GM21723 (cell line): ENCODE results near the gene SLC27A1.

ENCODE experiments used
- ATAC-seq: cut with Tn5 transposase; IDR thresholded peaks from one replicate; pipeline ENCODE4 v1.9.1; 2021; ENCODE audit warnings: mild to moderate bottlenecking, moderate library complexity; ENCODE audit not compliant: unreplicated experiment

Gene SLC27A1

GRCh38 chr19:17470068-17470841, at the start of gene SLC27A1:
SLC27A1 (plus strand) TSS chr19:17470524; CDS start chr19:17470541, 17 bp downstream.
- ATAC-seq = peak; percentile 78

GRCh38 chr19:17421942-17422341, 48.4 kb upstream of the SLC27A1 start:
- no peak for ATAC-seq

- ATAC-seq = no peak
These were observed 46.7 kb upstream of the SLC27A1 start for GRCh38 chr19:17423429-17424208.

GRCh38 chr19:17424743-17425365, 45.5 kb upstream of the SLC27A1 start:
- ATAC-seq = no peak

- ATAC-seq = no peak
These were observed 40.6 kb upstream of the SLC27A1 start for GRCh38 chr19:17429641-17430113.

- no peak for ATAC-seq
These were observed 38.9 kb upstream of the SLC27A1 start for GRCh38 chr19:17431417-17431816.

- no peak for ATAC-seq
These were observed 35.1 kb upstream of the SLC27A1 start for GRCh38 chr19:17435218-17435617.

DNA sequence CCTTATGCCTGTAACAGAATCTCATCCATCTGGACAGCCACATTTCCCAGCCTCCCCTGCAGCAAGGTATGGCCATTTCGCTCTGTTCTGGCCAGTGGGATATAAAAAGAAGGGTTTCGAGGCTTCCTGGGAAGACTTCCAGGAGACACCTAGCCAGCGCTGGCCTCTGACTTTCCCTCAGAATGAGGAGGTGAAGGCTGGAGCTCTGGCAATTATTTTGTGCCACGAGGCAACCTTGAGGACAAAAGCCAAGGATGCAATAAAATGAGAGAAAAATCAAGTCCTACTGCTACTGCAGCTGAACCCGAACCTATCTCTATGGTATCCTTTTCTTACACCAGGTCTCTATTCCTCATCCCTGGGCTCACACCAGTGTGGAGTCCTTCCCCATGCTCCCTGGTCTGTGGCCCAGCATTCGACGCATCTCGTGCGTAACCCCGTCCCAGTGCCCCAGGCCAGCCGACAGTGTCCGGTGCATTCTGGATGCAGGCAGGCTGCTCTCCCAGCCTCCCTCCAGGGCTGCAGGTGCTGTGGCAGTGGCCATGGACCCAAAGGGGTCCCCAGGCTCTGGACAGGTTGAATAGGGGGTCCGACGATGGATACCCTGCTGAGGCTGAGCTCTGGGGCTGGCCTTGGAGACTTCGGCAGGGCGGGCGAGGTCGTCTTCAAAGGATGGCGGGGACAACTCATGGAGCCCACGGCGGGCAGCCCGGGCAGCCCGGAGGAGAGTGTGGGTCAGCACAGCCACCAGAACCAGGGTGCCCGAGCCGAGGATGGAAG, 34.0 kb upstream of the SLC27A1 start:
- ATAC-seq = no peak

- ATAC-seq = no peak
These were observed 33.5 kb upstream of the SLC27A1 start for GRCh38 chr19:17436874-17437267.

DNA sequence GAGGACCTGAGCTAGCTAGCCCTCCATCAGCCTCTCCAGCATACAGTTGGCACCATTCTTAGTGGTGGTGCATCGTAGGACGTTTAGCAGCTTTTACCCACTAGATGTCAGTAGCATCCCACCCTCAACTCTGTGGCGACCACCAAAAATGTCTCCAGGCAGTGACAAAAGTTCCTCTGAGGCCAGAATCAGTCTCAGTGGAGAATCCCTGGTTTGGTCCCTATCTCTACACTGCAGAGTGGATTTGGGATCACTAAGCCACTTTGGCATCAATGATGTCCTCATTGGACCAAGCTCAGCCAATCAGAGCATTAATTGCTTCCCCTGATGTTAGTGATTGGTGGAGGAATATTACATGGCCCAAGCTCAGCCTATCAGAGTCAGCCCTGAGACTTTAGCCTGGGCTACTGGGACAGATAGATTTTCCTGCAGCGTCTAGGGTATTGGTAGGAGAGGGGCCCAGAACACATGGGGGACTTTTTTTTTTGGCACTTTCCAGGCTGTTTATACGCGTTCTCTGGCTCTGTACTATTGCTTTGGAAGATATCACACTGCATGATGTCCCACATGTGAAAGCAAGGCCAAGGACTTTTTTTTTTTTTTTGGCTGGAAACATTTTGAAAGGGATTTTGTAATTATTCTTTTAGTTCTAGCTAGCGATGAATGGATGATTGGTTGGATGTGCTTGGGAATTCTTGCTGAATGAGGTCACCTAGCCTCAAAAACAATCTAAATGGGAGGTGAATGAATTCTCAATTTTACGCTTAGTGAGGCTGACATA, 28.9 kb upstream of the SLC27A1 start:
- ATAC-seq = no peak

DNA sequence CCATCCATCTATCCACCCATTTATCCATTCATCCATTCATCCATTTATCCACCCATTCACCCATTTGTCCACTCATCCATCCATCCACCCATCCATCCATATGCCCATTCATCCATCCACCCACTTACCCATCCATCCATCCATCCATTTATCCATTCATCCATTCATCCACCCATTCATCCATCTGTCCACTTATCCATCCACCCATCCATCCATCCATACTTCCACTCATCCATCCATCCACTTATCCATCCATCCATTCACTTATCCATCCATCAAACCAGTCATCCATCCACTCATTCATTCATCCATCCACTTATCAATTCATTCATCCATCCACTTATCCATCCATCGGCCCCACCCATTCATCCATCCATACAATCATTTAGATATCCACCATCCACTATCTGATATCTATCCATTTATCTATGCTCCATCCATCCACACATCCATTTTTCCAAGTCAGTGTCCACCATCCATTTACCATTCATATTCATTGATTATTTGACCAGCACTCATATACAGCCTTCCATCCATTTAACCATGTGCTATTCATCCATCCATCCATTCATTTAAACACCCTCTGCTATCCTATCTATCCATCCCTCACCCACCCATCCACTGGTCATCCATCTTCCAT, 24.7 kb upstream of the SLC27A1 start:
- no peak for ATAC-seq

DNA sequence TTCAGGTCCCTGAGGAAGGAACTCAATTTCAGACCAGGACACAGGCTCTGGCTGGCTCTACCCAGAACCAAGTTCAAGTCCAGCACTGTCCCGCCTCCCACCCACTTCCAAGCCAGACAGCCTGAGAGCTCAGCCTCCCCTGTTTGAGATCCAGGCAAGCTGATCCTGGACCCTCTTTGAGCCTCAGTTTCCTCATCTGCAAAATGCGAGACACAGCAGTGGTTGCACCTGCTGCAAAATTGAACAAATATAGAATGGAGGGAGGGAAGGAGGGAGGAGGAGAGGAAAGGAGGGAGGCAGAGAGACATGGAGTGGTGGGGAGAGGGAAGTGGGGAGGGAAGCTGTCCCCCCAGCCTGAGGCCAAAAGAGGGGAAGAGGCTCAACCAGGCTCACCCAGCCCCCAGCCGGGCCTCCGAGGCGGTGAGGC, 22.6 kb upstream of the SLC27A1 start:
- ATAC-seq = no peak

DNA sequence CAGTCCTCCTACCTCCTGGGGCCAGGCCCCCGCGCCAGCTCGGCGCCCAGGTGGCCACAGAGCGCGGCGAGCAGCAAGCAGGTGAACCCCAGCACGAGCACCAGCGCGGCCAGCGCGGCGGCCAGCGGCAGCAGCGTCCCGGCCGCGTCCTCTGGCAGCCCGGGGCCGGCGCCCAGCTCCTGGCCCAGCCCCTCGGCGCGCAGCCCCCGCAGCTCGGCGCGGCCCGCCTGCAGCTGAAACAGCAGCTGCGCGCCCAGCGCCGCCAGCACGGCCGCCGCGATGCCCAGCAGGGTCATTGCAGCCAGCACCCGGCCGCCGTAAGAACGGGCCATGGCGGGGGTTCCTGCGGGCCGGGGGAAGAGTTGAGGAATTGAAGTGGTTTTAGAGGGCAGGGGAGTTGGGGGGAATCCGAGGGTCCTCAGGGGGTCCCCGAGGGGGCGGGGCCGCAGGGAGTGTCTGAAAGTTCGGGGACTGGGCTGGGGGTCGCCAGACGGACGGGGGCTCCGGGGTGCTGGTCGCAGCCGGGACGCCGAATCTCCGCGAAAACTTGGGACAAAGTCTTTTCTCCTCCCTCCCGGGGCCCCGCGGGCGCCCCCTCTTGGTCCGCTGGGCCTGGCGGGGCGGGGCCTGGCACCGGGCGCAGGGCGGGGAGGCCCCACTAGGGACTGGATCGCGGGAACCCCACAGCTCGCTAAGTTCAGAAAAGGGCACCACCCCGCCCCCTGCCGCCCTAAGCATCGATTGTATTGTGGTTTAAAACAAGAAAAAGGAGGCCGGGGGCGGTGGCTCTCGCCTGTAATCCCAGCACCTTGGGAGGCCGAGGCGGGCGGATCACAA, 22.0 kb upstream of the SLC27A1 start, which contains the start of gene TMEM221:
TSS of gene TMEM221 (minus strand) at position 538 of the 837 bp plus-strand sequence. CDS start at position 332, 206 bp downstream.
- no peak for ATAC-seq

GRCh38 chr19:17450264-17451075, 19.9 kb upstream of the SLC27A1 start:
- ATAC-seq = no peak

DNA sequence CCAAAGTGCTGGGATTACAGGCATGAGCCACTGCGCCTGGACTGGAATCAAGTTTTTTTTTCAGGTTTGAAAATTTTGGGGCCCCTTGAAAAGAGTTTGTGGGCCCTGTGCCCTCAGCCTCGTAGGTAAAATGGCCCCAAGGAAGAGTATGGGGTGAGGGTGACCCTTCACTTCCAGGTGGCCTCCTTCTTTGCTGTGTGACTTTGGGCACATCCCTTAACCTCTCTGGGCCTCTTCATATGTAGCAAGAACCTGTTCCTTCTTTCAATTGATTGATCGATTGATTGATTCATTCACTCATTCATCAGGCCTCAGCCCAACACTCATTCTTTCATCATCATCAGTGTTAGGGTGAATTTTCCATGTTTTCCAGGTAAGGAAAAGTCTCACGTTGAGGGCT, 18.5 kb upstream of the SLC27A1 start:
- ATAC-seq = no peak

DNA sequence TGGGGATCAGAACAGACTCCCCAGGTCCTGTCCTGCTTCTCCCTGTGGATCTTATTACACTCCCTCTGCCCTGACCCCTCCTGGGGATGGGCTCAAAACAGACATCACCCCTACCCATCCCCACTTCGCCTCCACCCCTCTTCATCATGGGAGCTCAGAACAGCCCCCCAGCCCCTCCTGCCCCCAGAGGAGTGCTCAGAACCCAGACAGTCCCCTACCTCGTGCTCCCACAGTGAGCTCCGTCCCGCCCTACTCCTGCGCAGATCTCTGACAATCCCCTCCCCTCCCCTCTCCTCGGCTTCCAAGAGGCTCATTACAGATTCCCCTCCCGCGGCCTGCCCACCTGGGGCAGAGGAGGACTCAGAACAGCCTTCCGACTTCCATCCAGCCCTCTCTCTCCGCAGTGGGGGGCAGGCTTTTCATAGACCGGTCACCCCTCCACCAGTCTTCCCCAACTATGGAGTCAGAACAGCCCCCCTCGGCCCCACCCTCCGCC, 15.7 kb upstream of the SLC27A1 start:
- no peak for ATAC-seq

GRCh38 chr19:17455308-17456123, 14.8 kb upstream of the SLC27A1 start:
- ATAC-seq = no peak
